Muscle layer of colon (tissue), 2 donors: ENCODE results near the gene CDC27.

ENCODE experiments used
- H3K27ac ChIP-seq: one replicate; pipeline ENCODE4 v1.7.0; 2013; ENCODE audit warnings: low read depth, mild to moderate bottlenecking, low read length, moderate library complexity
- H3K27me3 ChIP-seq, 2 donors: one replicate each; pipeline ENCODE4 v1.7.0; 2013; ENCODE audit warnings: low read length in 2 of 2, mild to moderate bottlenecking in 2 of 2; ENCODE audit not compliant: insufficient read depth in 2 of 2, control insufficient read depth in 1 of 2
- H3K36me3 ChIP-seq: one replicate; pipeline ENCODE4 v1.7.0; 2013; ENCODE audit warnings: mild to moderate bottlenecking, low read length; ENCODE audit not compliant: insufficient read depth
- H3K4me1 ChIP-seq: one replicate; pipeline ENCODE4 v1.7.0; 2013; ENCODE audit warnings: mild to moderate bottlenecking, low read length; ENCODE audit not compliant: insufficient read depth
- H3K4me3 ChIP-seq, 2 donors: one replicate each; pipeline ENCODE4 v1.7.0; 2013; ENCODE audit warnings: low read length in 2 of 2, low read depth in 1 of 2, mild to moderate bottlenecking in 1 of 2, moderate library complexity in 1 of 2
- H3K9ac ChIP-seq: one replicate; pipeline ENCODE4 v1.7.0; 2013; ENCODE audit warnings: low read length
- H3K9me3 ChIP-seq: one replicate; pipeline ENCODE4 v1.7.0; 2013; ENCODE audit warnings: mild to moderate bottlenecking, low read length
- donor health status: abdominal sarcoma.
- donor health status: Adenocarcinoma of cecum.

Gene CDC27

DNA sequence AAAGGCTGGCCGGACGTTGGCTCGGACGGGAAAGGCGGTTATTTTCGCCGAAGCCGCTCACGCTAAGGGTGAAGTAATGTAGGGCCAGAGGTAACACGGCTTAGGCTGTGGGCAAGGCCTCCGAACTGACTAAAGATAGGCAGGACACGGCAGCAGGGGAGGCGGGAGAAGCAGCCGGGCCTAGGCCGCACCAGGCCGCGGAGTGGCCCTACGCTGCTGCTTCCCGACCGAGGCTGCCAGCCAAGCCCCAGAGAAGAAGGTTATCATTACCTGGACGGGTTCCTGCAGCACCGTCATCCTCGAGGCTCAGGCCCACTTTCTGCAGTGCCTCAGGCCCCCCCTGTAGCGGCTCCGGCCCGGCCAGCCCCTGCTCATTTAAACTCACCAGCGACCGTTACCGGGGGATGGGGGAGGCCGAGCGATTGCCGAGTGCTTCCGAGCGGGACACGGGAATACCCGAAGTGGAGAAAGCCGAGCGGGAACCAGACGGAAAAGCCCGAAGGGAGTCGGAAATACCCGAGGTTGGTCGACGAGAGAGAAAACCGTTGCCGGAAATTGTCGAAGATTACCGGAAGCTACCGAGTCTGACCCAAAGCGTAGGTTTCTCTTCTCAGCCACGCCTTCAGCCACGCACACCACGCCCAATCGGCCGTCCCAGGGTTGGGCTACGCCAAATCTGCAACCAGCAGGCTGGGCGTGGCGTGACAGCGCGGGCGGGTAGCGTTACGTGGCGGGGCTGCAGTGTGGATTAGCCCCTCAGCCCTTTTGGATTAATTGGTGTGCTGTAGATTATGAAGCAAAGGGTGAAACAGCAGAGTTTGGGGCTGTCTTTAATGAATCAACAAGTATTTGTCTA lies at the start of gene CDC27:
TSS of gene CDC27 (minus strand) at position 420 of the 856 bp plus-strand sequence. CDS start at position 297, 123 bp downstream.
- no peaks in the 10 kb centered on the region for H3K9me3 ChIP-seq
- H3K4me3 ChIP-seq, result peak within 1 kb of the TSS; percentile 75 to 83
- peak within 1 kb of the TSS; percentile 97 for H3K9ac ChIP-seq
- peak within 1 kb of the TSS; percentile 97 for H3K27ac ChIP-seq
- H3K36me3 ChIP-seq, result no peaks in the 10 kb centered on the region
- H3K27me3 ChIP-seq, result no peaks in the 10 kb centered on the region
- H3K4me1 ChIP-seq, result peaks cover 28% of the 10 kb centered on the region

DNA sequence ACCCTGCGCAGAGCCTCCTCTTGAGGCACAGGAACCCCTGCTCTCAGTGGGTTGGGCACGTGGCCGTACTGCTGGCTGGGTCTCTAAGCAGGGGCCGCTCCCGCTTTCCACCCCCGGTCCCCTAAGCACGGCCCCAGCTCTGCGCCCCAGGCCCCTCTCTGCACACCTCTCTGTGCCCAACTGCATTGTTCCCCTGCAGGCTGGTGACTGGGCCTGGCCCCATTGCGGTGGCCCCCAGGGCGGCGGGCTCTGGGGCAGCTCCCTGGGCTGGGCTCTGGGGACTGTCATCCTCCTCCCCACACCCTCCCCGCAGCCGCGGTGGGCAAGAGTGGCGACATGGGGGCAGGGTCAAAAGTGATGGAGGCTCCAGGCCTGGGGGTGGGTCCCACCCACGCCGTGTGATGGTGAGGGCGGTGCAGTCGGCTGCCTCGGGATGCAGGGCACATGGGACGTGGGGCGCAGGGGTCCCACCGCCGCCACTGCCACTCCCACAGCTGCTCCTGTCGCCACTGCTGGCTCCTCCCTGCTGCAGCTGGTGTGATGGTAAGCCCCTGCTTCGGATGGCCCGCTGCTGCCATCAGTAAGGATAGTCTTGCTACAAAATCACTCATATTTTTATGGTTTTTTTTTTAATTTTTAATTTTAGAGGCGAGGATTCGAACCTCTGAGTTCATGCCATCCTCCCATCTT lies 49.4 kb upstream of the CDC27 start:
- no peak overlapping the region for H3K4me3 ChIP-seq
- no peak overlapping the region for H3K27ac ChIP-seq
- no peaks in the 10 kb centered on the region for H3K9me3 ChIP-seq
- H3K9ac ChIP-seq, result no peak overlapping the region
- H3K4me1 ChIP-seq, result peaks cover 16% of the 10 kb centered on the region
- no peaks in the 10 kb centered on the region for H3K27me3 ChIP-seq
- no peaks in the 10 kb centered on the region for H3K36me3 ChIP-seq

DNA sequence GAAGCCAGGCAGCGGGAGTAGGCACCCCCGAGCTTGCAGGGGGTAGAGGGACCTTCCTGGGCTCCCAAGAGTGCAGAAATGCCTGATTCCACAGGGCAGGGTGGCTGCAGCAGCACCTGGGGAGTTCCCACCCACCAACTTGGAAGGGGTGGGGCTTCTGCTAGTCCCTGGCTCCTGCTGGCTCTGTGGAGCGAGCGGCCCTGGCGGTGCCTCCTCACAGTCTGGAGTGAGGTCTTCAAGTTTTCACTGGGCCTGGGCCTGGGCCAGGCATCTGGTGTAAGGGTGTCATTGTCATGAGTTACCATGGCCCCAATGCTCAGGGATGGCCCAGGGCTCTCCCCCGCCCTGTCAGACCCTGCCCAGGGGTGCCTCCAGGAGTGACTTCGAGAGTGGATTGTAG lies 48.7 kb upstream of the CDC27 start:
- no peaks in the 10 kb centered on the region for H3K27me3 ChIP-seq

GRCh38 chr17:47235923-47236322 lies 46.8 kb upstream of the CDC27 start:
- H3K9me3 ChIP-seq, result no peaks in the 10 kb centered on the region
- no peak overlapping the region for H3K9ac ChIP-seq
- no peaks in the 10 kb centered on the region for H3K27me3 ChIP-seq
- H3K36me3 ChIP-seq, result no peaks in the 10 kb centered on the region
- no peak overlapping the region for H3K27ac ChIP-seq
- peaks cover 16% of the 10 kb centered on the region for H3K4me1 ChIP-seq
- no peak overlapping the region for H3K4me3 ChIP-seq

More for the DNA sequence above, 48.7 kb upstream of the CDC27 start:
- Histone ChIP-seq H3K9me3 (no peaks in the 10 kb centered on the region), H3K9ac (no peak overlapping the region), H3K36me3 (no peaks in the 10 kb centered on the region), H3K4me3 (no peak overlapping the region), H3K4me1 (peaks cover 16% of the 10 kb centered on the region), H3K27ac (no peak overlapping the region)

DNA sequence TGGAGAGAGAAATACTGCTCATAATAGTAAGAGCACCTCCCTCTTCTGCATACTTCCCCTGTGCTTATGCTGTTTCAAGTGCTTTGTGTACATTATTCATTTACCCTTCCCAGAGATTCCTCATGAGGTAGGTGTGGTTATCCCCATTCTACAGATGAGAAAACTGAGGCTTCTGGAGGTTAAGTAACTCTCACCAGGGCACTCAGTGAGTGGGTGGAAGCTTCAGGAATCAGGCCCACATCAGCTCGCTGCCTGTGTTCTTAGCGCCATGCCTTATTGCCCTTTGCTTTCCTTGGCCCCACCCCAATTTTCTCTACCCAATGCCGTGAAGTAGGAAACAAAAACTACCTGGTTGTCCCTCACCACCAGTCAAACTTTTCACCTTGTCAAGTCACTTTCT lies 46.4 kb upstream of the CDC27 start:
- no peak overlapping the region for H3K27ac ChIP-seq
- H3K36me3 ChIP-seq, result no peaks in the 10 kb centered on the region
- H3K9me3 ChIP-seq, result no peaks in the 10 kb centered on the region
- H3K4me3 ChIP-seq, result no peak overlapping the region
- H3K27me3 ChIP-seq, result no peaks in the 10 kb centered on the region
- no peak overlapping the region for H3K9ac ChIP-seq
- H3K4me1 ChIP-seq, result peaks cover 14% of the 10 kb centered on the region

GRCh38 chr17:47232465-47232864 lies 43.4 kb upstream of the CDC27 start:
- H3K9ac ChIP-seq, result no peak overlapping the region
- H3K4me1 ChIP-seq, result peaks cover 5% of the 10 kb centered on the region
- no peak overlapping the region for H3K27ac ChIP-seq
- H3K36me3 ChIP-seq, result no peaks in the 10 kb centered on the region
- H3K27me3 ChIP-seq, result no peaks in the 10 kb centered on the region
- no peak overlapping the region for H3K4me3 ChIP-seq
- H3K9me3 ChIP-seq, result no peaks in the 10 kb centered on the region

- no peaks in the 10 kb centered on the region for H3K9me3 ChIP-seq
- no peak overlapping the region for H3K9ac ChIP-seq
- H3K4me3 ChIP-seq, result no peak overlapping the region
- no peaks in the 10 kb centered on the region for H3K27me3 ChIP-seq
- peaks cover 5% of the 10 kb centered on the region for H3K4me1 ChIP-seq
- H3K27ac ChIP-seq, result no peak overlapping the region
- no peaks in the 10 kb centered on the region for H3K36me3 ChIP-seq
Observed at GRCh38 chr17:47231866-47232265, 42.8 kb upstream of the CDC27 start.

DNA sequence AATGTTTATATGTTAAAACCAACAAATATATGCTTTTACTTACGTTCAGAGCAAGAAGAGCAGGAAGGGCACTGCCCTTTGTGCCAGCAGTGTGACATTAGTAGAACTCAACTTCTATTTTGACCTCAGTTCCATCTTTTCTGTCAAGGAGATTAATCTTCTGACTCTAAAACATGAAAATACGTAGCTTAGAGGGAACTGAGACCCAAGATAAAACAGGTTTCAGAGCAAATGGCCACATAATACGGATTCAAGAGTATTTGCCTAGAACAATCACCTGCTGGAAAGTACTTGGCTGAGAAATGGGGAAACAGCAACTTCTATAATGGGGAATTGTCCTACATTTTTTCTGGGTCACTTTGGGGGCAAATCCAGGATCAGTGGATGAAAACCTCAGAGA lies 42.2 kb upstream of the CDC27 start:
- H3K27ac ChIP-seq, result no peak overlapping the region
- no peak overlapping the region for H3K4me3 ChIP-seq
- no peaks in the 10 kb centered on the region for H3K36me3 ChIP-seq
- no peak overlapping the region for H3K9ac ChIP-seq
- H3K27me3 ChIP-seq, result no peaks in the 10 kb centered on the region
- no peaks in the 10 kb centered on the region for H3K9me3 ChIP-seq
- peaks cover 5% of the 10 kb centered on the region for H3K4me1 ChIP-seq

DNA sequence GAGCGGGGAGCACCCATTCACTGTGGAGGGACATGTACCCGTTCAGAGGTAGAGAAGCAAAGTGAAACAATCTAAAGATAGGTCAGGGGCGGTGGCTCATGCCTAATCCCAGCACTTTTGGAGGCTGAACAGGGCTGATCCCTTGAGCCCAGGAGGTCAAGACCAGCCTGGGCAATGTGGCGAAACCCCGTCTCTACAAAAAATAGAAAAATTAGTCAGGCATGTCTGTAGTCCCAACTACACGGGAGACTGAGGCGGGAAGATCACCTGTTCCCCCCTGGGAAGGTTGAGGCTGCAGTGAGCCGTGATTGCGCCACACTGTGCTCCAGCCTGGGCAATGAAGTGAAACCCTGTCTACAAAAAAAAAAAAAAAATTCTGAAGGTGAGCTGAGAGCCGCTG lies 41.8 kb upstream of the CDC27 start:
- no peaks in the 10 kb centered on the region for H3K36me3 ChIP-seq
- no peaks in the 10 kb centered on the region for H3K27me3 ChIP-seq
- no peak overlapping the region for H3K27ac ChIP-seq
- no peaks in the 10 kb centered on the region for H3K9me3 ChIP-seq
- H3K4me3 ChIP-seq, result no peak overlapping the region
- no peak overlapping the region for H3K9ac ChIP-seq
- H3K4me1 ChIP-seq, result peaks cover 10% of the 10 kb centered on the region

DNA sequence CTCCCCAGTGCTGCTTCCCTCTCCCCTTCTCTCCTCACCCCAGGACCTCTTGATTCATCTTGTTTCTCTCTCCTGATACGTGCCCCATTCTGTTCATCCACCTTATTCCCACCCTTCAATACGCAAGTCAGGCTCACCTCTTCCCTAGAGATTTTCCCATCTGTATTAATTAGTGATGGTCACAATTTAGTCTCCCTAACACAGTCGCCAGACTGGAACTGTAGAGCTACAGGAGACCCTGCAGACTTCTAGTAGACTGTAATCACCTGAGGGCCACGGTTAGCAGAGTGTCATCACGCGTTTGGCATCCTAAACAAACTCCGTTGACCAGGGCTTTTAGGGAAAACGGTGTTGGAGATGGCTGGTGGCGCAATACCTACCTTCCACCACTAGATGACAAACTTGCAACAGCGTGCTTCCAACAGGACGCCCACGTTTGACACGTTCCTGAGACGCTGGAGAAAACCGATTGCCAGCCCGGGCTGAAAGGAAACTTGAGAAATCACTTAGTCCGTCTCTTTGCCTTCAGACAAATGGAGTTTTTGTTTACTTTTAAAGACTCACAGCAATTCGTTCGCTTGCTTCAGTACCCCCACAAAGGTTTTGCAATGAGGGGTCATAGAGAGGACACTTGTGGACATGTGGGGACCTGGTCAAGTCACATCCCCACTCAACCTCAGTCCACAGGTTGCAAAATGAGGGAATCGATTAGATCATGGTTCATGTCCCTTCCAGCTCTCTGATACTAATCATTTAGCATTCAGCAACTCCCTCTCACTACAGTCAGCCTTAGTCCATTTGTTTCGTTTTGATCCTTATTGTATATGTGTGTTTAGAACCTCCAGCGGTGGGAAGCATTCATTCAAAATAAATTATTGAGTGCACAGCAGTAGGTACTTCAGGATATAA lies 40.7 kb upstream of the CDC27 start:
- no peaks in the 10 kb centered on the region for H3K9me3 ChIP-seq
- peak overlapping the region in 1 of 2 donors; percentile 56 for H3K4me3 ChIP-seq
- peak overlapping the region; percentile 60 for H3K9ac ChIP-seq
- H3K4me1 ChIP-seq, result peaks cover 21% of the 10 kb centered on the region
- peak overlapping the region; percentile 61 for H3K27ac ChIP-seq
- H3K27me3 ChIP-seq, result no peaks in the 10 kb centered on the region
- H3K36me3 ChIP-seq, result no peaks in the 10 kb centered on the region

- H3K9me3 ChIP-seq, result no peaks in the 10 kb centered on the region
- peaks cover 25% of the 10 kb centered on the region for H3K4me1 ChIP-seq
- H3K4me3 ChIP-seq, result no peak overlapping the region
- no peak overlapping the region for H3K9ac ChIP-seq
- H3K27me3 ChIP-seq, result no peaks in the 10 kb centered on the region
- H3K27ac ChIP-seq, result no peak overlapping the region
- H3K36me3 ChIP-seq, result no peaks in the 10 kb centered on the region
Observed at GRCh38 chr17:47227862-47228261, 38.8 kb upstream of the CDC27 start.
